ENCODE data around the gene CNOT3. TPM values are rescaled to one million over a fixed set of nuclear protein-coding genes. Genes with fewer than 3 reads are reported as not detected.

The CNOT3 gene
- 10 to 100 TPM; 16.8 to 39.4 (median 23.3) TPM for total RNA-seq

DNA sequence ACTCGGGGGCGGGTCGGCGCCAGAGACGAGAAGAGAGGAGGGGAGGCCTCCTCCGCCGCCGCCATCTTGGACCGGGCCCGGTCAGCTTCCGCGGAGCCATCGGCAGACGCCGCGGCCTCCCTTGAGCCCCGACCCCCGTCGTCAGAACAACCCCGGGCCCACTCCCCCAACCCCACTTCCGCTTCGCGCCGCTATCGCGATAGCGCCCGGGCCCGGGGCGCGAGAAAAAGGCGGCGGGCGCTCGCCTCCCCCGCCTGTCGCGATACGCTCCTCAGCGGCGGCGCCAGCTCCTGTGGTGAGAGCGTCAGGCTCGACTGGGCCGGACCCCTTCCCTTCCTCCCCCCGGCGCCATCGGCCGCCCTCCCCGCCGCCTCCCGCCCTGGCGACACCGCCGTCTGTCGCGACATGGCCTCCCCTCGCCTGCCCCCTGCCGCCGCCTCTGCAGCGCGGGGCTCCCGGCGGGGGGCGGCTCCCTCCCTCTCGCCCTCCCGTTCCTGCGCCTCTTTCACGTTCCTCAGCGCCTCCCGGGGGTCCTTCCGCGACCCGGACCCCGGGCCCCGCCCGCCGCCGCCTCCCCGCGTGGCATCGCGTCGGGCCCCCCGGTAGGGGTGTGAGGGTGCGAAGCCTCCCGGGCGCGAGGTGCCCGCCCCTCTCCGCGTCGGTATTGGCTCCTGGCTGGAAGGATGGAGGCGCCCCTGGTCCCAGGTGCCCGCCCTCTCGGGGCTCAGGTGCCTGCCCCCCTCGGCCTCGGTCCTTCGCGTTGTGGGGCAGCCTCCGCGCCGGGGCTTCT lies at the start of gene CNOT3:
TSS of gene CNOT3 (plus strand) at position 64 of the 790 bp plus-strand sequence. CDS start 5,217 bp downstream, outside the sequence.
- TF ChIP-seq, protein P1, sequence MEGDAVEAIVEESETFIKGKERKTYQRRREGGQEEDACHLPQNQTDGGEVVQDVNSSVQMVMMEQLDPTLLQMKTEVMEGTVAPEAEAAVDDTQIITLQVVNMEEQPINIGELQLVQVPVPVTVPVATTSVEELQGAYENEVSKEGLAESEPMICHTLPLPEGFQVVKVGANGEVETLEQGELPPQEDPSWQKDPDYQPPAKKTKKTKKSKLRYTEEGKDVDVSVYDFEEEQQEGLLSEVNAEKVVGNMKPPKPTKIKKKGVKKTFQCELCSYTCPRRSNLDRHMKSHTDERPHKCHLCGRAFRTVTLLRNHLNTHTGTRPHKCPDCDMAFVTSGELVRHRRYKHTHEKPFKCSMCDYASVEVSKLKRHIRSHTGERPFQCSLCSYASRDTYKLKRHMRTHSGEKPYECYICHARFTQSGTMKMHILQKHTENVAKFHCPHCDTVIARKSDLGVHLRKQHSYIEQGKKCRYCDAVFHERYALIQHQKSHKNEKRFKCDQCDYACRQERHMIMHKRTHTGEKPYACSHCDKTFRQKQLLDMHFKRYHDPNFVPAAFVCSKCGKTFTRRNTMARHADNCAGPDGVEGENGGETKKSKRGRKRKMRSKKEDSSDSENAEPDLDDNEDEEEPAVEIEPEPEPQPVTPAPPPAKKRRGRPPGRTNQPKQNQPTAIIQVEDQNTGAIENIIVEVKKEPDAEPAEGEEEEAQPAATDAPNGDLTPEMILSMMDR (IDR thresholded peaks at IDR 0.05; ENCODE audit: low read depth), result no peak

DNA sequence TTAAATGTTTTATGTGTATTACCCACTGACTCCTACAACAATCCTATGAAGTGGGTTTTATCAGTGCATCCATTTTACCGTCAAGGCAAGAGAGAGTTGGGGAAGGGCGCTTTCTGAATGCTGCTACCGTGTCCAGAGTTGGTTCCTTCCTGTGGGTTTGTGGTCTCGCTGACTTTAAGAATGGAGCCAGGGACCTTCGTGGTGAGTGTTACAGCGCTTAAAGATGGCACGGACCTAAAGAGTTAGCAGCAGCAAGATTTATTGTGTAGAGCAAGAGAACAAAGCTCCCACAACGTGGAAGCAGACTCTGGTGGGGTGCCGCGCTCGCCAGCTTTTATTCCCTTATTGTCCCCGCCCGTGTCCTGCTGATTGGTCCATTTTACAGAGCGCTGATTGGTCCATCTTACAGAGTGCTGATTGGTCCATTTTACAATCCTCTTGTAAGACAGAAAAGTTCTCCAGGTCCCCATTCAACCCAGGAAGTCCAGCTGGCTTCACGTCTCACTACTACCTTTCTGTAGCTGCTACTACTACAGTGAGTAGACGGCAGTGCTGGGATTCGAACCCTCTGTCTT lies 43.0 kb upstream of the CNOT3 start:
- TF ChIP-seq, protein P1 (IDR thresholded peaks at IDR 0.05; ENCODE audit: low read depth), result no peak

DNA sequence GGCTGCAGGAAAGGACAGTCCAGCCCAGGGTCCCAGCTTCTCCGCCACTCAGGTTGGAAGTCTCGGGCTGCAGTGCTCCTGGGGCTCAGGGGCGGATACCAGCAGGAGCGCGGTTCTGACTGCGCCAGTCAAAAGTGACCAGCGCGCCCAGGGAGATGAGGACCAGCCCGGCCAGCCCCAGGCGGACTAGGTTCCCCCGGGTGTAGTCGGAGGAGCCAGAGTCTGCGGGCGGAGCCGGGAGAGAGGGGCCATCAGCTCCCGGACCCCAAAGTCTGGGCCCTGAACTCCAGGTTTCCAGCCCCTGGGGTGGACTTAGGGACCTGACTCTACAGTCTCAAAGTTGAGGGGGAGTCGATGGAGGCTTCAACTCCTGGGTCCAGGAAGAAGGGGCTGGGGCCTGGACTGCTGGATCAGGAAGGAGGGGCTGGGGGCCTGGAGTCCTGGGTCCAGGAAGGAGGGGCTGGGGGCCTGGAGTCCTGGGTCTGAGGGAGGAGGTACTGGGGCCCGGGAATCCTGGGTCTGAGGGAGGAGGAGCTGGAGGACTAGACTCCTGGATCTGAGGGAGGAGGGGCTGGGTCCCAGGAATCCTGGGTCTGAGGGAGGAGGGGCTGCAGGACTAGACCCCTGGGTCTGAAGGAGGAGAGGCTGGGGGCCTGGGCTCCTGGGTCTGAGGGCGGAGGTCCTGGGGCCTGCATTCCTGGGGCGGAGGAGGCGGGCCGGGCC lies 42.3 kb upstream of the CNOT3 start:
- TF ChIP-seq, protein P1 (IDR thresholded peaks at IDR 0.05; ENCODE audit: low read depth), result no peak

DNA sequence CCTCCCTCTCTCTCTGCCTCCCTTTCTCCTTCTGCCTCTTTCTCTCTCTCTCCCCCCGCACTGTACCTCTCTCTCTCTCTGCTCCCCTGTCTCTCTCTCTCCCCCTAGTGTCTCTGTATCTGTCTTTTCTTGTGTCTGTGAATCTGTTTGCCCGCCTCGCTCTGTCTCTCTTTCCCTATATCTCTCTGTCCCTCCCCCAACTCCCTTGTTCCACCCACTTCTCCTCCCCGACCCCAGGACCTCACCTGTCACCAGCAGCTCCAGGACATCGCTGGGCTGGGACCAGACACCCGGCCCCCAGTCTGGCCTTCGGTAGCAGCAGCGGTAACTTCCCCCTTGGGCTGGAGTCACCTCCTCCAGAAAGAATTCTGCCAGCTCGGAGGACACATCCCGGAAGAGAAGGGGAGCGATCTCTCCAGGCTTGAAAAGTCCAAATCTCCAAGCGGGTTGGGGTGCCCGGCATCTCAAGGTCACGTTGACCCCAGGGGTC lies 40.9 kb upstream of the CNOT3 start:
- TF ChIP-seq, protein P1 (IDR thresholded peaks at IDR 0.05; ENCODE audit: low read depth), result no peak

GRCh38 chr19:54099190-54099902 lies 38.2 kb upstream of the CNOT3 start:
- TF ChIP-seq, protein P1 (IDR thresholded peaks at IDR 0.05; ENCODE audit: low read depth), result no peak

DNA sequence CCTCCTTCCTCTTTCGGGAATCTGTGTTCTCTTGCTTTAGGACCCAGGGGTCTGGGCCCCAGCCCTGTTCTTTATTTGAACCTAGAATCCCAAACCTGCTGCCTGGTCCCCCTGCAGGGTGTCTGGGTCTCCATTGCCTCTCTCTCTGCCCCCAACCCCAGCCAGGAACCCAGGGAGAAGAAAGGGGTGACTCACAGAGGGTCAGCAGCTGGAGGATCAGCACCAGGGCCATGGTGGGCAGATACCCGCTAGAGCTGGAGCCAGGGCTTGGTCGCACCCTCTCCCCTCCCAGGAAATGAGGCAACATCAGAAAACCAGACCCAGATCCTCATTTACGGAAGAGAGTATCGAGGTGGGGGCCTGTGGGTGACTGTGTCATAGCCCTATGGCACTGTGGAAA lies 37.0 kb upstream of the CNOT3 start, which contains the start of gene OSCAR:
TSS of gene OSCAR (minus strand) at position 243 of the 400 bp plus-strand sequence. CDS start at position 232, 11 bp downstream.
- TF ChIP-seq, protein P1 (IDR thresholded peaks at IDR 0.05; ENCODE audit: low read depth), result no peak

Measured in subcutaneous adipose tissue (tissue), 4 donors.